Transverse colon (tissue), 4 donors: Measurements from ENCODE around the gene GRM6. TPM values are rescaled to one million over a fixed set of nuclear protein-coding genes. Genes with fewer than 3 reads are reported as not detected.

Source experiments
- DNase-seq: peaks from one replicate; pipeline ENCODE4 v3.0.0-alpha.2; 2019
- H3K27ac ChIP-seq, 4 donors: fragments of 200-600 bp; sonication (generic); 2 replicates each; pipeline ENCODE4 v1.5.1; 2016 to 2018; ENCODE audit warnings: inconsistent platforms in 4 of 4
- H3K27me3 ChIP-seq: fragments of 200-600 bp; sonication (generic); 2 replicates; pipeline ENCODE4 v1.5.1; 2017; ENCODE audit warnings: inconsistent platforms
- H3K36me3 ChIP-seq, 4 donors: fragments of 200-600 bp; sonication (generic); 2 replicates each; pipeline ENCODE4 v1.5.1; 2017 to 2019; ENCODE audit warnings: inconsistent platforms in 4 of 4
- H3K4me1 ChIP-seq, 4 donors: fragments of 200-600 bp; sonication (generic); 2 replicates each; pipeline ENCODE4 v1.5.1; 2017 to 2020; ENCODE audit warnings: inconsistent platforms in 4 of 4
- H3K4me3 ChIP-seq, 4 donors: fragments of 200-600 bp; sonication (generic); 1 replicate in 1 of 4; 2 replicates in 3 of 4; pipeline versions ENCODE4 v1.5.1 to v1.6.1; 2017 to 2019; ENCODE audit warnings: inconsistent platforms in 4 of 4
- H3K9me3 ChIP-seq, 2 donors: fragments of 200-600 bp; sonication (generic); 2 replicates each; pipeline ENCODE4 v1.5.1; 2017 to 2019; ENCODE audit warnings: inconsistent platforms in 2 of 2
- EP300 ChIP-seq: sonication (generic); formaldehyde crosslinking; IDR thresholded peaks from one replicate; pipeline ENCODE4 v1.6.1; 2017; ENCODE audit warnings: antibody characterized with exemption, low read depth
- POLR2A ChIP-seq: fragments of 450-650 bp; IDR thresholded peaks from one replicate; pipeline ENCODE4 v1.6.1; 2016; ENCODE audit warnings: antibody characterized with exemption, mild to moderate bottlenecking, moderate library complexity
- POLR2AphosphoS5 ChIP-seq, 3 donors: sonication (generic); formaldehyde crosslinking; IDR thresholded peaks; one replicate each; pipeline ENCODE4 v1.6.1; 2016; ENCODE audit warnings: antibody characterized with exemption in 3 of 3
- WGBS, 2 donors: methylation state at CpG; one replicate each; pipeline ENCODE4 v1.1.5; 2018; ENCODE audit warnings: low coverage in 1 of 2; 5-methylcytosine and 5-hydroxymethylcytosine counted together
- in situ Hi-C, 4 donors: fragments of 200-750 bp; cut with MboI; loops; one replicate each; pipeline versions ENCODE4 v1.15.0 to v1.15.1; 2017; ENCODE audit warnings: low sequenced_read_pairs in 3 of 4, low pct_ligation_motif_present in 1 of 4, low pct_unique_long_range_greater_than_20kb in 1 of 4
- intact Hi-C: fragments of 100-400 bp; cut with DNase I; formaldehyde crosslinking; loops from one replicate; pipeline ENCODE4 v1.15.1; 2023; ENCODE audit warnings: low total_unique reads
- total RNA-seq, 4 donors: library from RNA; depleted of rRNA; stranded (reverse); fragments of >200 nt; gene quantifications; one replicate each; pipeline ENCODE4 v1.1.0, GENCODE V29; 2016
- TF ChIP-seq, protein P1 (sequence below), 5 experiments: fragments of 200-600 bp in 3 of 5; fragments of 450-650 bp in 2 of 5; sonication (generic) in 3 of 5; IDR thresholded peaks; 1 replicate in 2 of 5; 2 replicates in 3 of 5; pipeline ENCODE4 v1.5.1; 2016 to 2017; ENCODE audit warnings: antibody characterized with exemption in 5 of 5, inconsistent platforms in 3 of 5, mild to moderate bottlenecking in 2 of 5, moderate library complexity in 1 of 5

GRM6 gene
- total RNA-seq, 4 donors from 2014 or later = not detected

GRCh38 chr5:178988436-178989220, 6.5 kb downstream of the GRM6 start:
- TF ChIP-seq, protein P1, sequence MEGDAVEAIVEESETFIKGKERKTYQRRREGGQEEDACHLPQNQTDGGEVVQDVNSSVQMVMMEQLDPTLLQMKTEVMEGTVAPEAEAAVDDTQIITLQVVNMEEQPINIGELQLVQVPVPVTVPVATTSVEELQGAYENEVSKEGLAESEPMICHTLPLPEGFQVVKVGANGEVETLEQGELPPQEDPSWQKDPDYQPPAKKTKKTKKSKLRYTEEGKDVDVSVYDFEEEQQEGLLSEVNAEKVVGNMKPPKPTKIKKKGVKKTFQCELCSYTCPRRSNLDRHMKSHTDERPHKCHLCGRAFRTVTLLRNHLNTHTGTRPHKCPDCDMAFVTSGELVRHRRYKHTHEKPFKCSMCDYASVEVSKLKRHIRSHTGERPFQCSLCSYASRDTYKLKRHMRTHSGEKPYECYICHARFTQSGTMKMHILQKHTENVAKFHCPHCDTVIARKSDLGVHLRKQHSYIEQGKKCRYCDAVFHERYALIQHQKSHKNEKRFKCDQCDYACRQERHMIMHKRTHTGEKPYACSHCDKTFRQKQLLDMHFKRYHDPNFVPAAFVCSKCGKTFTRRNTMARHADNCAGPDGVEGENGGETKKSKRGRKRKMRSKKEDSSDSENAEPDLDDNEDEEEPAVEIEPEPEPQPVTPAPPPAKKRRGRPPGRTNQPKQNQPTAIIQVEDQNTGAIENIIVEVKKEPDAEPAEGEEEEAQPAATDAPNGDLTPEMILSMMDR (IDR thresholded peaks at IDR 0.05) = no peak
- TF ChIP-seq POLR2A (no peak), POLR2AphosphoS5 (IDR thresholded peaks at IDR 0.05) (no peak), EP300 (no peak)
- no peak for DNase-seq
- Histone ChIP-seq H3K36me3 (no peaks in the 10 kb centered on the region), H3K27ac (no peak overlapping the region), H3K27me3 (peaks cover 7% of the 10 kb centered on the region), H3K4me3 (no peak overlapping the region), H3K4me1 (no peaks in the 10 kb centered on the region), H3K9me3 (peaks cover 12 to 41% of the 10 kb centered on the region in 2 donors)
- intact Hi-C loops (loop anchor here (5.0 kb wide), 1 partner anchor 1006 kb away; no protein-coding TSS in a partner anchor), in situ Hi-C loops (no loop called here)
- WGBS, 2 donors = 88% methylated on average over 14 of the region's 27 CpGs; no CpG with 5 or more reads in 1 of the 2 donors

DNA sequence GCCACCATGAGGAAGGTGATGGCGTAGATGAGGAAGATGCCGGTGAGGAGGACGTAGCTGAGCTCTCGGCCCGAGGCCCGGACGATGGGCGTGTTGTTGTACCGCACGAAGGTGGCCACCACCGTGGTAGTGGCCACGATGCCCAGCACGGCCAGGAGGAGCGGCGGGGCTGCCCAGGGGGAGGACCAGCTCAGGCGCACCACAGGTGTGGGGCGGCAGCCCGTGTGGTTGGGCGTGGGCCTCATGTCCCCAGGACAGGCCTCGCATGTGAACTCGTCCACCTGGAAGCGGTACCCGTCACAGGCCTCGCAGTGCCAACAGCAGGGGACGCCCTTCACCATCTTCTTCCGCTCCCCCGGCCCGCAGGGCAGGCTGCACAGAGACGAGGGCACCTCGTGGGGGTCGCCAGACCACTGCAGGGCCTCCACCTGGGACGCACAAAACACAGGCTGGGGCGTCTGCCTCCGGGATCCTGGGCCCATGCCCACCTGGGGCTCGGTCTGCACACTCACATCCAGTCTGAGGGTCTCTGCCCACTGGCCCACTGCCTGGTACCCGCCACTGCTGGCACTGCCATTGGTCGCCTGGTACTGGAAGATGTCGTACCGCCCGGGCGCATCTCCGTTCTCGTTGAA, 8.7 kb downstream of the GRM6 start:
- no peaks in the 10 kb centered on the region for H3K4me1 ChIP-seq
- H3K27ac ChIP-seq = no peak overlapping the region
- H3K36me3 ChIP-seq = no peaks in the 10 kb centered on the region
- WGBS, 2 donors = 94 to 97% methylated on average over 6 to 41 of the region's 43 CpGs
- peaks cover 16 to 56% of the 10 kb centered on the region in 2 donors for H3K9me3 ChIP-seq
- in situ Hi-C loops = no loop called here
- no peak overlapping the region for H3K4me3 ChIP-seq
- H3K27me3 ChIP-seq = no peaks in the 10 kb centered on the region
- TF ChIP-seq EP300 (no peak), POLR2A (no peak), POLR2AphosphoS5 (IDR thresholded peaks at IDR 0.05) (no peak)
- TF ChIP-seq, protein P1 (IDR thresholded peaks at IDR 0.05) = no peak
- intact Hi-C loops = loop anchor here (5.0 kb wide), 1 partner anchor 1004 kb away; no protein-coding TSS in a partner anchor
- DNase-seq = no peak

DNA sequence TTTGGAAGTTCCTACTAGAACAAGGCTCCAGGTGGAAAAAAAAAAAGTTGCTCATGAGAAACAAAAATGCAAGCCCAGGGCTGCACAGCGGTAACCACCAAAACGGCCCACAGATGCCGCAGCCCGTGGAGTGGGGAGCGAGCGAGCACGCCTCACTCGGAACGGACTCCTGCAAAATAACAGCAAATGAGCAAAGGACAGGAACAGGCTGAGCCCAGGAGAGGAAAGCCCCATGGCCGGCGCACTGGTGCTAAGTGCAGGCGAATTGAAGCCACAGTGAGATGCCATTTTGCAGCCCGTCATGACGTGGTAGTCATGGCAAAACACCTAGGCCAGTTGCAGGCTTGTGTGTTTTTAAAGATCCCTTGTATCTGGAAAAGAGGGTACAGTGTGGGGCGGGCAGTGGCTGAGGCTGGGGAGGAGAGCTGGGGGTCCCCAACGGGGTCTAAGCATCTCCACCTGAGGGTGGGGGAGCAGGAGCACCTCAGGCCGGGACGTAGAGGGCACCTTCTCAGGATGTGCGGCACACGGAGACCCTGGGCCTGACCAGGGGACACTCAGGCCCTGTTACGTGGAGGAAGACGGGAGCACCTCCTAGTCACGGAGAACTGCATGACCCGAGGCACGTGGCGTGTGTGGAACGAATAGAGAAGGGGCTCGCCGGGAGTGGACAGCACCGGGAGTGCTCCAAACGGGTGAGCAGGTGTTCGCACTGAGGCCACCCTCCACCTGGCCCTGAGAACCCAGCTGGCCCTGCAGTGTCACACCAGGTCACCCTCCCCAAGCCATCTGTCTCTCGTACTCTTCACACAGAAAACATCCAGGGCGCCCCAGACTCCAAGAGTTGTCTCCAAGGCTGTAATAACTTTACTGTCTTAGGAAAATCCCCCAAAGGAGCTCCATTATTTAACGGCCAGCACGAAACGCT, 10.7 kb downstream of the GRM6 start:
- no peaks in the 10 kb centered on the region for H3K27me3 ChIP-seq
- intact Hi-C loops = loop anchor here (5.0 kb wide), 1 partner anchor 1002 kb away; no protein-coding TSS in a partner anchor
- 91 to 97% methylated on average over 14 to 37 of the region's 37 CpGs for WGBS, 2 donors
- no peaks in the 10 kb centered on the region for H3K4me1 ChIP-seq
- no peak for DNase-seq
- TF ChIP-seq POLR2AphosphoS5 (IDR thresholded peaks at IDR 0.05) = no peak
- no peak overlapping the region for H3K27ac ChIP-seq
- in situ Hi-C loops = no loop called here
- H3K36me3 ChIP-seq = no peaks in the 10 kb centered on the region
- H3K9me3 ChIP-seq = peaks cover 29 to 67% of the 10 kb centered on the region in 2 donors
- H3K4me3 ChIP-seq = no peak overlapping the region

GRCh38 chr5:178983728-178984127, 11.4 kb downstream of the GRM6 start:
- no peak for DNase-seq
- Histone ChIP-seq H3K36me3 (no peaks in the 10 kb centered on the region), H3K27ac (no peak overlapping the region), H3K9me3 (peaks cover 32 to 74% of the 10 kb centered on the region in 2 donors), H3K4me1 (no peaks in the 10 kb centered on the region), H3K4me3 (no peak overlapping the region), H3K27me3 (no peaks in the 10 kb centered on the region)
- TF ChIP-seq POLR2AphosphoS5 (IDR thresholded peaks at IDR 0.05) (no peak), EP300 (no peak), POLR2A (no peak)
- TF ChIP-seq, protein P1 (IDR thresholded peaks at IDR 0.05) = no peak
- in situ Hi-C loops (no loop called here), intact Hi-C loops (no loop called here)
- WGBS, 2 donors = 60 to 93% methylated on average over 1 to 10 of the region's 10 CpGs
